ENCODE data around the gene STX17.

Gene STX17

GRCh38 chr9:99921875-99922710 is 15.6 kb downstream of the STX17 start:
- no peak overlapping the region for H3K4me3 ChIP-seq (ENCODE audit: low read depth, low read length)
- TF ChIP-seq CTCF (conservative IDR thresholded peaks at IDR 0.05; ENCODE audit: low read depth, low read length), result no peak
- DNase-seq (ENCODE audit: low read depth), result no peak

GRCh38 chr9:99922711-99923030 is 16.2 kb downstream of the STX17 start:
- TF ChIP-seq CTCF (conservative IDR thresholded peaks at IDR 0.05; ENCODE audit: low read depth, low read length), result no peak
- no peak overlapping the region for H3K4me3 ChIP-seq (ENCODE audit: low read depth, low read length)
- DNase-seq (ENCODE audit: low read depth), result no peak

- TF ChIP-seq CTCF (conservative IDR thresholded peaks at IDR 0.05; ENCODE audit: low read depth, low read length), result no peak
- H3K4me3 ChIP-seq (ENCODE audit: low read depth, low read length), result no peak overlapping the region
- DNase-seq (ENCODE audit: low read depth), result no peak
These were observed 19.1 kb downstream of the STX17 start for GRCh38 chr9:99925541-99925940.

- TF ChIP-seq CTCF (conservative IDR thresholded peaks at IDR 0.05; ENCODE audit: low read depth, low read length), result no peak
- H3K4me3 ChIP-seq (ENCODE audit: low read depth, low read length), result no peak overlapping the region
- no peak for DNase-seq (ENCODE audit: low read depth)
These were observed 23.2 kb downstream of the STX17 start for GRCh38 chr9:99929652-99930051.

- peak; percentile 13 for DNase-seq (ENCODE audit: low read depth)
- no peak overlapping the region for H3K4me3 ChIP-seq (ENCODE audit: low read depth, low read length)
- TF ChIP-seq CTCF (conservative IDR thresholded peaks at IDR 0.05; ENCODE audit: low read depth, low read length), result no peak
These were observed 24.8 kb downstream of the STX17 start for GRCh38 chr9:99931155-99931840.

GRCh38 chr9:99936947-99937587 is 30.6 kb downstream of the STX17 start:
- TF ChIP-seq CTCF (conservative IDR thresholded peaks at IDR 0.05; ENCODE audit: low read depth, low read length), result no peak
- DNase-seq (ENCODE audit: low read depth), result no peak
- H3K4me3 ChIP-seq (ENCODE audit: low read depth, low read length), result no peak overlapping the region

Data from choroid plexus epithelial cell (primary cell).